HCT116 (cell line): ENCODE measurements around the gene PPP1R14C. TPM values are rescaled to one million over a fixed set of nuclear protein-coding genes. Genes with fewer than 3 reads are reported as not detected.

Experiments used
- ATAC-seq: fragments of 200-7000 bp; cut with Tn5 transposase; 2 replicates; pipeline ENCODE4 v1.9.1; 2020; ENCODE audit warnings: mild to moderate bottlenecking, moderate library complexity
- BruUV-seq: library from RNA; stranded (reverse); fragments of 400-500 nt; replicated peaks from 2 replicates; lab custom pipeline; 2021; lab: Mats Ljungman, UMichigan
- CTCF ChIA-PET: fragments of 300-600 bp; sonication (Branson Sonifier 250); formaldehyde crosslinking; loops from one replicate; lab custom pipeline; 2021; ENCODE audit warnings: antibody characterized with exemption; lab: Charles Lee
- POLR2A ChIA-PET: fragments of 300-600, 350-600 bp; sonication (Branson Sonifier 250); formaldehyde crosslinking; loops from one replicate; lab custom pipeline; 2021; ENCODE audit warnings: antibody characterized with exemption; lab: Charles Lee
- RAD21 ChIA-PET, 2 experiments: fragments of 300-600 bp; sonication (Branson Sonifier 250); formaldehyde crosslinking; loops; one replicate each; lab custom pipeline; 2023; ENCODE audit warnings: low total read pairs in 2 of 2; ENCODE audit not compliant: uncharacterized antibody in 2 of 2, unreplicated experiment in 2 of 2, low non-redundant PET in 1 of 2; lab: Charles Lee
- DNase-seq: peaks from one replicate; pipeline ENCODE4 v3.0.0-alpha.2; 2010; ENCODE audit warnings: low read depth, low spot score
- H2AFZ ChIP-seq: fragments of 200-600 bp; shearing (Covaris generic), sonication (generic); 2 replicates; pipeline ENCODE4 v1.6.1; 2017; ENCODE audit warnings: low read depth, mixed run types, mixed read lengths, antibody characterized with exemption, low read length; ENCODE audit not compliant: poor library complexity, severe bottlenecking
- H3K27ac ChIP-seq: 2 replicates; pipeline ENCODE4 v1.5.1; 2012; ENCODE audit warnings: low read depth, low read length
- H3K27me3 ChIP-seq: fragments of 200-600 bp; sonication (generic); 2 replicates; pipeline ENCODE4 v1.6.1; 2016; ENCODE audit warnings: mixed run types, low read length, mixed read lengths; ENCODE audit not compliant: insufficient read depth
- H3K36me3 ChIP-seq, 2 experiments: fragments of 200-500 bp in 1 of 2; fragments of 200-600 bp in 1 of 2; sonication (Bioruptor generic) in 1 of 2; sonication (generic) in 1 of 2; 2 replicates each; pipeline versions ENCODE4 v1.5.1 to v1.6.1; 2014 to 2016; ENCODE audit warnings: low read length in 2 of 2, inconsistent platforms in 1 of 2, mixed read lengths in 1 of 2, mixed run types in 1 of 2; ENCODE audit not compliant: insufficient read depth in 2 of 2, control insufficient read depth in 1 of 2
- H3K4me1 ChIP-seq, 2 experiments: fragments of 200-600 bp in 1 of 2; sonication (generic) in 1 of 2; 2 replicates each; pipeline versions ENCODE4 v1.5.1 to v1.6.1; 2012 to 2017; ENCODE audit warnings: low read length in 2 of 2, inconsistent platforms in 1 of 2, mild to moderate bottlenecking in 1 of 2, mixed read lengths in 1 of 2, mixed run types in 1 of 2, moderate library complexity in 1 of 2; ENCODE audit not compliant: insufficient read depth in 2 of 2, control insufficient read depth in 1 of 2
- H3K4me2 ChIP-seq: fragments of 200-600 bp; sonication (generic); 2 replicates; pipeline ENCODE4 v1.6.1; 2017; ENCODE audit warnings: mixed run types, low read length, mixed read lengths
- H3K4me3 ChIP-seq, 2 experiments: fragments of 200-600 bp in 1 of 2; sonication (generic) in 1 of 2; replicated peaks in 1 of 2; 2 replicates each; pipeline ENCODE4 v1.5.1; 2011 to 2016; ENCODE audit warnings: low read length in 2 of 2, control low read depth in 1 of 2, low read depth in 1 of 2, mild to moderate bottlenecking in 1 of 2, mixed read lengths in 1 of 2, mixed run types in 1 of 2
- H3K79me2 ChIP-seq: fragments of 200-600 bp; sonication (generic); 2 replicates; pipeline ENCODE4 v1.6.1; 2017; ENCODE audit warnings: mild to moderate bottlenecking, mixed run types, low read length, moderate library complexity, mixed read lengths; ENCODE audit not compliant: insufficient read depth
- H3K9ac ChIP-seq: fragments of 200-600 bp; sonication (generic); 2 replicates; pipeline ENCODE4 v1.6.1; 2016; ENCODE audit warnings: low read length, mixed read lengths
- H3K9me2 ChIP-seq: fragments of 200-600 bp; sonication (generic), shearing (Covaris generic); 2 replicates; pipeline ENCODE4 v1.6.1; 2017; ENCODE audit warnings: mixed run types, mild to moderate bottlenecking, moderate library complexity; ENCODE audit not compliant: insufficient read depth
- H3K9me3 ChIP-seq, 2 experiments: fragments of 200-500 bp in 1 of 2; fragments of 200-600 bp in 1 of 2; sonication (Bioruptor generic) in 1 of 2; sonication (generic) in 1 of 2; 2 replicates each; pipeline ENCODE4 v1.6.1; 2014 to 2017; ENCODE audit warnings: low read length in 2 of 2, mixed read lengths in 2 of 2, inconsistent platforms in 1 of 2, low read depth in 1 of 2, mild to moderate bottlenecking in 1 of 2, mixed run types in 1 of 2, moderate library complexity in 1 of 2; ENCODE audit not compliant: control insufficient read depth in 1 of 2, insufficient read depth in 1 of 2
- H4K20me1 ChIP-seq: fragments of 200-600 bp; sonication (generic), shearing (Covaris generic); 2 replicates; pipeline ENCODE4 v1.6.1; 2017; ENCODE audit warnings: mixed run types, mild to moderate bottlenecking, moderate library complexity; ENCODE audit not compliant: insufficient read depth
- CBX3 ChIP-seq: IDR thresholded peaks from 2 replicates; pipeline ENCODE4 v1.6.1; 2012; ENCODE audit warnings: low read depth
- CEBPB ChIP-seq: IDR thresholded peaks from 2 replicates; pipeline ENCODE4 v1.6.1; 2012; ENCODE audit warnings: low read depth
- EGR1 ChIP-seq: IDR thresholded peaks from 2 replicates; pipeline ENCODE4 v1.6.1; 2012; ENCODE audit warnings: low read depth
- ELF1 ChIP-seq: IDR thresholded peaks from 2 replicates; pipeline ENCODE4 v1.6.1; 2012; ENCODE audit warnings: low read depth, borderline replicate concordance
- FOSL1 ChIP-seq: IDR thresholded peaks from 2 replicates; pipeline ENCODE4 v1.6.1; 2012; ENCODE audit warnings: low read depth
- JUND ChIP-seq: IDR thresholded peaks from 2 replicates; pipeline ENCODE4 v1.6.1; 2012
- MAX ChIP-seq: IDR thresholded peaks from 2 replicates; pipeline ENCODE4 v1.6.1; 2012
- POLR2AphosphoS5 ChIP-seq: IDR thresholded peaks from 2 replicates; pipeline ENCODE4 v1.6.1; 2011; ENCODE audit warnings: mild to moderate bottlenecking, low read depth, low read length, moderate library complexity
- RAD21 ChIP-seq: IDR thresholded peaks from 2 replicates; pipeline ENCODE4 v1.6.1; 2012; ENCODE audit warnings: low read depth, mild to moderate bottlenecking
- SIN3A ChIP-seq: IDR thresholded peaks from 2 replicates; pipeline ENCODE4 v1.6.1; 2012; ENCODE audit warnings: low read depth
- SP1 ChIP-seq: IDR thresholded peaks from 2 replicates; pipeline ENCODE4 v1.6.1; 2012; ENCODE audit warnings: low read depth
- SRF ChIP-seq: IDR thresholded peaks from 2 replicates; pipeline ENCODE4 v1.6.1; 2012; ENCODE audit warnings: low read depth
- TCF7L2 ChIP-seq: IDR thresholded peaks from 2 replicates; pipeline ENCODE4 v1.7.0; 2011; ENCODE audit warnings: borderline replicate concordance, inconsistent platforms; ENCODE audit not compliant: insufficient read depth, insufficient read length; ENCODE audit errors: extremely low read depth
- YY1 ChIP-seq: IDR thresholded peaks from 2 replicates; pipeline ENCODE4 v1.6.1; 2011; ENCODE audit warnings: low read length, low read depth, moderate library complexity, mild to moderate bottlenecking; ENCODE audit not compliant: insufficient replicate concordance; ENCODE audit errors: extremely low read depth
- ZFX ChIP-seq: fragments of 450-650 bp; IDR thresholded peaks from 2 replicates; pipeline ENCODE4 v1.6.1; 2017
- ZNF274 ChIP-seq: fragments of 200-500 bp; sonication (Bioruptor generic); IDR thresholded peaks from 2 replicates; pipeline ENCODE4 v1.6.1; 2014; ENCODE audit warnings: mild to moderate bottlenecking, low read depth, low read length, inconsistent platforms
- intact Hi-C: fragments of 100-400 bp; cut with micrococcal nuclease; formaldehyde crosslinking; loops from 2 replicates; pipeline ENCODE4 v1.10.0; 2022
- total RNA-seq: library from RNA; stranded (reverse); gene quantifications from one replicate; pipeline ENCODE4 v1.2.1, GENCODE V29; 2021; ENCODE audit not compliant: unreplicated experiment

Gene PPP1R14C
- total RNA-seq, 1 experiment from 2014 or later = 7.8 TPM

GRCh38 chr6:150182460-150183078, 39.7 kb downstream of the PPP1R14C start:
- intact Hi-C loops = no loop called here
- H2AFZ ChIP-seq = no peak overlapping the region
- H3K79me2 ChIP-seq = no peaks in the 10 kb centered on the region
- no peaks in the 10 kb centered on the region for H4K20me1 ChIP-seq
- no peaks in the 10 kb centered on the region for H3K36me3 ChIP-seq
- RAD21 ChIA-PET = no interaction called here
- POLR2A ChIA-PET = no interaction called here
- H3K27me3 ChIP-seq = no peaks in the 10 kb centered on the region
- ATAC-seq (no peak), DNase-seq (no peak)
- H3K4me3 ChIP-seq = no peak overlapping the region
- H3K4me1 ChIP-seq = peaks cover 0 to 4% of the 10 kb centered on the region in 2 experiments; a peak in 1 of 4 replicates
- CTCF ChIA-PET = no interaction called here
- H3K9me3 ChIP-seq = no peaks in the 10 kb centered on the region
- H3K4me2 ChIP-seq = no peak overlapping the region
- no peak overlapping the region for H3K27ac ChIP-seq
- no peaks in the 10 kb centered on the region for H3K9me2 ChIP-seq
- no peak overlapping the region for H3K9ac ChIP-seq
- no peak for TF ChIP-seq YY1
- no peak for TF ChIP-seq SIN3A
- TF ChIP-seq RAD21 = no peak
- no peak for TF ChIP-seq CBX3
- TF ChIP-seq ZNF274 = no peak
- BruUV-seq = no TSS peak

GRCh38 chr6:150183105-150183504, 40.3 kb downstream of the PPP1R14C start:
- intact Hi-C loops = no loop called here
- H3K79me2 ChIP-seq = no peaks in the 10 kb centered on the region
- RAD21 ChIA-PET = no interaction called here

More at GRCh38 chr6:150183105-150183504, 40.3 kb downstream of the PPP1R14C start:
- POLR2A ChIA-PET = no interaction called here
- Histone ChIP-seq H3K4me3 (no peak overlapping the region), H3K27me3 (no peaks in the 10 kb centered on the region), H3K4me1 (peaks cover 0 to 4% of the 10 kb centered on the region in 2 experiments; a peak in 1 of 4 replicates), H3K36me3 (no peaks in the 10 kb centered on the region), H4K20me1 (no peaks in the 10 kb centered on the region), H3K9me3 (no peaks in the 10 kb centered on the region), H2AFZ (no peak overlapping the region), H3K9ac (no peak overlapping the region), H3K9me2 (no peaks in the 10 kb centered on the region), H3K4me2 (no peak overlapping the region), H3K27ac (no peak overlapping the region)
- ATAC-seq (no peak), DNase-seq (no peak)
- TF ChIP-seq CEBPB = no peak
- no peak for TF ChIP-seq ZFX
- no peak for TF ChIP-seq SRF
- TF ChIP-seq ZNF274 = no peak
- TF ChIP-seq MAX = no peak
- no peak for TF ChIP-seq SP1
- TF ChIP-seq SIN3A = no peak
- no peak for TF ChIP-seq POLR2AphosphoS5
- no peak for TF ChIP-seq JUND
- no peak for TF ChIP-seq YY1
- TF ChIP-seq EGR1 = no peak
- TF ChIP-seq RAD21 = no peak
- TF ChIP-seq CBX3 = no peak
- no peak for TF ChIP-seq FOSL1
- TF ChIP-seq TCF7L2 = no peak
- TF ChIP-seq ELF1 = no peak
- CTCF ChIA-PET = no interaction called here
- no TSS peak for BruUV-seq
